HG03060 (cell line): ENCODE data around the gene PSENEN.
"Not testable (repeated sequence)": the region's sequence is repeated elsewhere in the genome, so short reads cannot be mapped to it uniquely, and the experiment has no call there.

Experiments
- ATAC-seq: cut with Tn5 transposase; IDR thresholded peaks from one replicate; pipeline ENCODE4 v1.9.1; 2021; ENCODE audit warnings: low read depth, moderate number of reproducible peaks; ENCODE audit not compliant: unreplicated experiment

PSENEN gene

DNA sequence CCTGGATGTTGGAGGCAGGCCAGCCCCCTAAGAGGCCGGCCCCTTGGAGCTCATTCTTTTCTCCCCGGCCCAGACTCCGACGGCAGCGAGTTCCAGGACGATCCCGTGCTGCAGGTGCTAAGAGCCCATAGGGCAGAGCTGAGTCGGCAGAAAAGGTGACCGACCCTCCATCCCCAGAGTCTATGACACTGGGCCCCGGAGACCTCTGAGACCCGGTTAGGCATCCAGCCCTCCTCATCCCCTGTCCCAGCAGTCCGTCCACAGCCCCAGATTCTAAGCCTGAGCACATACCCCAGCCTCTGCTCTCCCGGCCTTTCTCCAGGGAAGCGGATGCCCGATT, 22.6 kb downstream of the PSENEN start:
- no peak for ATAC-seq

DNA sequence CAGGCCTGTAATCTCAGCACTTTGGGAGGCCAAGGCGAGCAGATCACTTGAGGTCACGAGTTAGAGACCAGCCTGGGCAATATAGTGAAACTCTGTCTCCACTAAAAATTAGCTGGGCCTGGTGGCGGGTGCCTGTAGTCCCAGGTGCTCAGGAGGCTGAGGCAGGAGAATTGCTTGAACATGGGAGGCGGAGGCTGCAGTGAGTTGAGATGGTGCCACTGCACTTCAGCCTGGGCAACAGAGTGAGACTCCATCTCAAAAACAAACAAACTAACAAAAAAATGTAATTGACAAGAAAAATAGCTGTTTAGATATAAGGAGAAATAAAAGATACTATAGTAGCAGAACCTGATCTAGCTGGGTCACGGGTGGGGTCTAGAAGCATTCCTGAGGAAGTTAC, 26.9 kb downstream of the PSENEN start:
- not testable (repeated sequence) for ATAC-seq

DNA sequence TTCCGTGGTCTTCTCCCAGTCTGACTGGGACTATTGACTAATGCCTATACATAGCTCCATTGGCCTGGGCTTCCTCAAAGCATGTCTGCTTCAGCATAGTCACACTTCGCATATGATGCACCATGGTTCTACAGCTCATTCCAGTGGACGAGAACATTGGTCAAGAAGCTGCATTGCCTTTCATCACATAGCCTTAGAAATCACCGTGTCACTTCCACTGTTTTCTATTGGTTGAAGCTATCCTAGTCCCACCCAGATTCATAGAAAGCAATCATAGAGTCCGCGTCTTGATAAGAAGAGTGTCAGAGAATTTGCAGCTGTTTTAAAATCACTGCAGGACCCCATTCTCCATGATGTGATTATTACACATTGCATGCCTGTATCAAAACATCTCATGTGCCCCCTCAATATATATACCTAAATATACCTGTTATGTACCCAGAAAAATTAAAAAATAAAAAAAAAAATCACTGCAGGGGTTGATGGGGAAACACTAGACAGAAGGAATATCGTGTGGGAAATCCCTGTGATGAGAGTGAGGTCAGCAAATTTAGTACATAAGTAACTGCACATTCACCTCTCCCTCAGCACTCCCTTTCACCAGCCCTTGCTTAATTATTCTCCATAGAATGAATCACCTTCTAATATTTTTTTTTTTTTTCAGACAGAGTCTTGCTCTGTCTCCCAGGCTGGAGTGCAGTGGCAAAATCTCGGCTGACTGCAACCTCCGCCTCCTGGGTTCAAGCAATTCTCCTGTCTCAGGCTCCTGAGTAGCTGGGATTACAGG, 27.8 kb downstream of the PSENEN start:
- no peak for ATAC-seq

DNA sequence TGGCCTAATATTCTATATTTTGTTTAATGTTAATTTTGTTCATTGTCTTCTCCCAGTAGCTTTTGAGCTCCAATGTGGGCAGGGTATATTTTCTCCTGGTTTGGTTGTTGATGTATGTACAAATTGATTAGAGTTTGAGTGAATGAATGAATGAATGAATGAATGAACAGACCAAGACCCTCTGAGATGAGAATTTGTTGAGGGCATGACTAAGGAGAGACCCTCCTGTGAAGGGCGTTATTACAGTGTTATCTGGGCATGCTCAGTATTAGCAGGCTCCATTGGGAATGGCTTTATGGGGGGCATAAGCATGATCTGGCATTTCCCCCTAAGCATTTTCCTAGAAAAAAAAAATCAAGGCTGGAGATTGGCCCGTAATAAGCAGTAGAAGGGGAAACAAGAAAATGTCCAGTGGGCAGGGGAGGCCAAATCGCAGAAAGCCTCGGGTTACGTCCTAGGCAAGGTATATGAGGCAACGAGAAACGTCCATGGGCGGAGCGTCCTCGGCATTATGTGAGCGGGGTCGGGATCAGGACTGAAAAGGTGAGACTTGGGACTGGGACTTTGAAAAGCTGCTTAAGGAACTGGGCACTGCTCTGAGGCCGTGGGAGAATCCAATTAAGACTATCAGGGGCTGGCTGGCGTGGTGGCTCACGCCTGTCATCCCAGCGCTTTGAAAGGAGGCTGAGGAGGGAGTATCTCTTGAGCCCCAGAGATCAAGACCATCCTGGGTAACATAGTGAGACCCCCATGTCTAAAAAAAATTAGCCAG, 29.0 kb downstream of the PSENEN start:
- ATAC-seq = no peak

DNA sequence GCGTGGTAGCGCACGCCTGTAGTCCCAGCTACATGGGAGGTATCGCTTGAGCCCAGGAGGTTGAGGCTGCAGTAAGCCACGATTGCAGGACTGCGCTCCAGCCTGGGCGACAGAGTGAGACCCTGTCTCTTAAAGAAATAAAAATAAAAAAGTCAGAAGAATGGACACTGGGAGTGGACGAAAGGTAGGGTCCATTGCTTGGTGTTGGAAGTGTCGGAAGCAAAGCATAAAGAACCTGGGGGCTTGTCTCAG, 29.5 kb downstream of the PSENEN start:
- no peak for ATAC-seq

DNA sequence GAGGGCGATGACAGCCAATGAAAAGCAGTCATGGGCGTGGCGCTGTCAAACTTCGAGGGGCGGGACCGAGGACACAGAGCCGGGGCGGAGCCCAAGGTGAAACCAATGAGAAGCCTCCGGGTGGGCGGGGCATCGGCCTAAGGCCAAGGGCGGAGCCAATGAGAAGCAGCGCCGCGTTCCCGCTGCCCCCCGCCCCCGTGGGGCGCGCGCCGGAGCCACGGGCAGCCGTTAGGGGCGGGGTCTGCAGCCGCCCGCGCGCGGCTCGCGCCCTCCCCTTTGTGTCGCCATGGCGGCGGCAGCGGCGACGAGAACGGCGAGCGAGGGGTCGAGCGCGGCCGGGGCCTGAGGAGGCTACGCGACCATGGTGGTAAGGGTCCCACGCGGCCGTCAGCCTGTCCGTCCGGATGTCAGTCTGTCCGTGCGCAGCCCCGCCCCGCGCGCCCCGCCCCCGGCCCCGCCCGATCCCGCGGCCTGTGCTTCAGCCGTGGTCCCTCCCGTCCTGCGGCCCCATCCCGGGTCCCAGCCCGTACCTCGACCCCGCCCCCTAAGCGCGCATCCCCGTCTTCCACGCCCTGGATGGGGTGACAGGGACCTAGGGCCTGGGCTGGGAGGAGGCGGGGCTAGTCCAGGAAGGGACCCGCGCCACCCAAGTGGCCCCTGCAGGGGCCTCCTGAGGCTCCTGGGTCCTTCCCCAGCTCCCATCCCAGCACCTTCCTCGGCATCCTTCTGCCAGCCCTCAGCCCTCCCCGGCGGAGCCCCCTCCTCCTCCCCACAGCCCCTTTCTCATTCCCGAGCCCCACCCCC, 30.0 kb downstream of the PSENEN start, which contains the start of gene ARHGAP33:
ARHGAP33 (plus strand) TSS at position 267 of the 804 bp plus-strand sequence; CDS start at position 362, 95 bp downstream.
- ATAC-seq = peak; percentile 88

DNA sequence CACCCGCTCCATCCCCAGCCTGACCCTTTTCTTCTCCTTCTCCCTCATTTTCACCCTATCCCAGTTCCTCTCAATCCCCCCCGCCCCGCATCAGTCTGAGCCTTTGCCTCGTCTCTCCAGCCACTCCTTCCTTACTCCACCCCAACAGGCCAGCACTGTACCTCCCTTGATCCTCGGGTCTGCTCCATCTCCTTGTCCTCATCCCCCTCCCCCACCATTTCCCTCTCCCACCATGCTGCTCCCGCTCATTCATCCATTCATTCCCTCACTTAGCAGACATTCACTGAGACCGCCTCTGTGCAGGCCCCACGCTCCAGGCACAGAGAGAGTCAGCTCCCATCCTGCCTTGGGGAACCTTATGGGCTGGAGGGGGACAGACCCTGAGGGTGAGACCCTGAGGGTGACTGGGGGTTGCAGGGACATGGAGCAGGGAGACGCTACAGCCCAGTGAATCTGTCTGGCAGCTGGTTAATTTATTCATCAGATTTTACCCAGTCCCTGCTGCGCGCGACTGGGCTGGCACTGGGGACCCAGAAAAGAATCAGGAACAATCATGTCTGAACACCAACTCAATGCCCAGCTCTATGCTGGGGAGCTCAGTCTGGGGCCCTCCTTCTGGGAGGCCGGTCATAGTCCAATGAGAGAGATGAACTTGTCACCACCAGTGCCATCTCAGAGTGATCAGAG, 30.8 kb downstream of the PSENEN start:
- no peak for ATAC-seq

DNA sequence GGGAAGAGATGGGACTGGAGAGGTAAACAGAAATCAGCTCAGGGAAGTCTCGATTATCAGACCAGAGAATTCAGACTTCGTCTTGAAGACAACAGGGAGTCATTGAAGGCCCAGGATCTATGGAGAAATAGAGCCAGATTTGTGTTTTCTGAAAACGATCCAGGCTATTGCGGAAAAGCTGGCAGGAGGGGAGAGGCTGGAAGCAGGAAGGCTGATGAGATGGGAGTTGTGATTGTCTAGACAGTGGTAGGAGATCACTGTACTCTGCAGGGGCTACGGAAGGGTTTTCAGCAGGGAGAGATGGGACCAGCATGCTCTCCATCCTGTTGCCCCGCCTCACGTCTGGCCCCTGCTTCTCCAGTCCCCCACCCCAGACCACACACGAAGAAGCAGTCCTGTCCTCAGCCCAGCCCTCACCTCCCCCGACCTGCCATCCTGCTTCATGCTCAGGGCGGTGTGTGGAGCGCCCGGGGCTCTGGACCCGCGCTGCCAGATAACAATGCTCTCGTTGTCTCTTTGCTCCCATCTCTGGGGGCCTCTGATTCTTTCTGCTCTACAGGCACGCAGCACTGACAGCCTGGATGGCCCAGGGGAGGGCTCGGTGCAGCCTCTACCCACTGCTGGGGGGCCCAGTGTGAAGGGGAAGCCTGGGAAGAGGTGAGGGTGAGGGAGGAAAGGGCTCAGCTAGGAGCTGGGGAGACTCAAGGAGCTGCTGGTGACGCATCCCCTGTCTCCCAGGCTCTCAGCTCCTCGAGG, 31.8 kb downstream of the PSENEN start:
- ATAC-seq = no peak

DNA sequence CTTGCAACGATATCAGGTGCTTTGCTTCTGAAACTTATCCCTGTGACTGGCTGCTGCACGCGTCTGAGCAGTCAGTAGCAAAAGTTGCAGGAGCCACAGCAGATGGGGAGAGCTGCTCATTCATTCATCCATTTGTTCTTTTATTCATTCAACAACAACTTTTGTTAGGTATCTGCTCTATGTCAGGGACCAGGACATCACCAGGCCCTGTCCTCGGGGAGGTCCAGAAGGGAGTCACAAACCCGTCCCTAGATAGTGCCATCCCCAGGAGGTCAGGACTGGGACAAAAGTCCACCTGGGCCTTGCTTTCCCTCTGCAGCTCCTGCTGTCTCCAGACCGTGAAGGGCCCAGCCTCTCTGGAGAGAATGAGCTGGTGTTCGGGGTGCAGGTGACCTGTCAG, 32.5 kb downstream of the PSENEN start:
- no peak for ATAC-seq

DNA sequence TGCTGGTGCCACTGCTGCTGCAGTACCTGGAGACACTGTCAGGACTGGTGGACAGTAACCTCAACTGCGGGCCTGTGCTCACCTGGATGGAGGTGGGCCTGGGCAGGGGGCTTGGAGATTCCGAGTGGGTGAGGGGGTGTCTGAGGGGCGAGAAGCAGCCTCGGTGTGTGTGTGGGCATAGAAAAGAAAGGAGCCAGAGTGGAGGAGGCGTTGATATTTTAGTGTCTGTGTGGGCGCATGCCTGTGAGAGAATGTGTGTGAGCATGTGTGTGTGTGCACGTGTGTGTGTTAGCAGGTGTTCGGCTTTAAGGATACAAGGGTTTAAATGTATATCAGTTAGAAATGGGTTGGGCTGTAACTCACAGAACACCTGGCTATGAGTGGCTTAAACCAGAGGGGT, 33.6 kb downstream of the PSENEN start:
- no peak for ATAC-seq

DNA sequence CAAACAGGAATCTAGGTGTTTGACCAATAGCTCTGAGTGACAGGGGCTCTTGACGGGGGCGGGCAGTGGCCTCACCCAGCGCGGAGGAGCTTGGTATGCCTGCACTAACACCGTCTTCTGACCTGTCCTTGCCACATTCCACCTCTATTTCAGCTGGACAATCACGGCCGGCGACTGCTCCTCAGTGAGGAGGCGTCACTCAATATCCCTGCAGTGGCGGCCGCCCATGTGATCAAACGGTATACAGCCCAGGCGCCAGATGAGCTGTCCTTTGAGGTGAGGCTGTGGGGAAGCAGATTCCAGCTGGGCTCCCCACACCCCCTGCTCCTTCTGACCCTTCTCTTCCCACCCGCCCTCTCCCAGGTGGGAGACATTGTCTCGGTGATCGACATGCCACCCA, 34.6 kb downstream of the PSENEN start:
- ATAC-seq = no peak

DNA sequence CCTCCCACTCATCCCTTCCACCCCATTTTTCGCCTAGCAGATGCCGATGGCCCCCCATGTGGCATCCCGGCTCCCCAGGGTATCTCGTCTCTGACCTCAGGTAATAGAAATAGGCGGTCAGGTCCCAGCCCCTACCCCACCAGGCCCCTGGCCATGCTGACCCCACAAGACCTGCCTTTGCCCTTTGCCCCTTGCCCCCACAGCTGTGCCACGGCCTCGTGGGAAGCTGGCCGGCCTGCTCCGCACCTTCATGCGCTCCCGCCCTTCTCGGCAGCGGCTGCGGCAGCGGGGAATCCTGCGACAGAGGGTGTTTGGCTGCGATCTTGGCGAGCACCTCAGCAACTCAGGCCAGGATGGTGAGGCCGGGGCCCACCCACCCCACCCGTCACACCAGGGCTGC, 35.3 kb downstream of the PSENEN start:
- ATAC-seq = no peak

DNA sequence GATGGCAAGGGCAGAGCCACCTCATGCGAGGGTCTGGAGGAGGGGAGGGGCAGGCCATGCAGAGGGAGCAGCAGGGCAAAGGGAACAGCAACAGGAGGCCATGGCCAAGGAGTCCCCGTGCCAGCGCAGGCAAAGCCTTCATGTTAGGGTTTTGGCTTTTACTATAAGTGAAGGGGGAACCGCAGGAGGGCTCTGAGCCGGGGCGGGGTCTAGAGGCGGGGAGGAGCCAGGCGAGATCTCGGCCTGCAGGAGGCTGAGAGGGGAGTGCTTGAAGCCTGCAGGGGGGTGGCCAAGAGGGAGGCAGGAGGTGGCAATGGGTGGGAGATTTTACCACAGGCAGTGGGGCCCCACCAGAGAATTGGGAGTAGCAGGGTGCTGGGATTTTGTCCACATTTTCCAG, 36.2 kb downstream of the PSENEN start:
- ATAC-seq = no peak

DNA sequence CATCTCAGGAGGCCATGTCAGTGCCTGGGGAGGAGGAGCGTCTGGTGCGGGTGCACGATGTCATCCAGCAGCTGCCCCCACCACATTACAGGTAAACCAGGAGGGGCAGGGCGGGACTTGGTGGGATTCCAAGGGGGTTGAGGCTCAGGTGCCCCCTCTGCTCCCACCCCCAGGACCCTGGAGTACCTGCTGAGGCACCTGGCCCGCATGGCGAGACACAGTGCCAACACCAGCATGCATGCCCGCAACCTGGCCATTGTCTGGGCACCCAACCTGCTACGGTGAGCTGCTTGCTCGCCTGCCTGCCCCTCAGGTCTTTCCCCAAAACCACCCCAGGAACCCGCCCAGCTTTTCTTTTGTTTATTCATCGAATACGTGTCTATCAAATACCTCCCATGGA, 37.1 kb downstream of the PSENEN start:
- ATAC-seq = no peak

DNA sequence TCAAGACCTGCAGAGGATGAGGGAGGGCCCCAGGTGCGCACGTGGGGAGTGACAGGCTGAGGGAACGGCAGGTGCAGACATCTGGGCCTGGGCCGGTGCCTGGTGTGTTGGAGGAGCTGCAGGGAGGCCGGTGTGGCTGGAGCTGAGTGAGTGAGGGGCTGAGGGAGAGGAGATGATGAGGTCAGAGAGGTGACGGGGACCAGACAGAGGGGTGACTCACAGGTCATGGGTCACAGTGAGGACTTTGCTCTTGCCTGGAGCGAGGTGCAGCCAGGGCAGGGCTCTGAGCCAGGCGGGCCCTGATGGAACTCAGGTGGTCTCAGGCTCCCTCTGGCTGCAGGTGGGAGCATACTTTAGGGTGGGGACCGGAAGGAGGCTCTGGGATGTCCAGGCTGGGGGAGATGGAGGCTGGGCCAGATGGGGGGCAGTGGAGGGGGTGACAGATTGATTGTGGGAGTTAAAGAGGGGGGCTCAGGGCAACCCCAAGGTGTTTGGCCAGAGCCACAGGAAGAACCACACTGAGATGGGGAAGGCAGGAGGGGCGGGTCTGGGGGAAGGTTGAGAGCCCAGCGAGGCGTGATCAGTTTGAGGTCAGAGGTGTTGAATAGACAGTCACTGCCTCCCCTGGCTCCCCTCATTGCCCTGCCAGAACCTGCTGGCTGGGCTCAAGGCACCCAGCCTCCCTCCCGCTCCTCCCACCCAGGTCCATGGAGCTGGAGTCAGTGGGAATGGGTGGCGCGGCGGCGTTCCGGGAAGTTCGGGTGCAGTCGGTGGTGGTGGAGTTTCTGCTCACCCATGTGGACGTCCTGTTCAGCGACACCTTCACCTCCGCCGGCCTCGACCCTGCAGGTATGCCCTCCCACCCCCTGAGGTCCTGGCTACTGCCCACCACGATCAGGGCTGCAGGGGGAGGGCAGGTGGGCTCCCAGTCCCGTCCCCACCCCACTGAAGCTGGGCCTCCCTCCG, 38.3 kb downstream of the PSENEN start:
- no peak for ATAC-seq

DNA sequence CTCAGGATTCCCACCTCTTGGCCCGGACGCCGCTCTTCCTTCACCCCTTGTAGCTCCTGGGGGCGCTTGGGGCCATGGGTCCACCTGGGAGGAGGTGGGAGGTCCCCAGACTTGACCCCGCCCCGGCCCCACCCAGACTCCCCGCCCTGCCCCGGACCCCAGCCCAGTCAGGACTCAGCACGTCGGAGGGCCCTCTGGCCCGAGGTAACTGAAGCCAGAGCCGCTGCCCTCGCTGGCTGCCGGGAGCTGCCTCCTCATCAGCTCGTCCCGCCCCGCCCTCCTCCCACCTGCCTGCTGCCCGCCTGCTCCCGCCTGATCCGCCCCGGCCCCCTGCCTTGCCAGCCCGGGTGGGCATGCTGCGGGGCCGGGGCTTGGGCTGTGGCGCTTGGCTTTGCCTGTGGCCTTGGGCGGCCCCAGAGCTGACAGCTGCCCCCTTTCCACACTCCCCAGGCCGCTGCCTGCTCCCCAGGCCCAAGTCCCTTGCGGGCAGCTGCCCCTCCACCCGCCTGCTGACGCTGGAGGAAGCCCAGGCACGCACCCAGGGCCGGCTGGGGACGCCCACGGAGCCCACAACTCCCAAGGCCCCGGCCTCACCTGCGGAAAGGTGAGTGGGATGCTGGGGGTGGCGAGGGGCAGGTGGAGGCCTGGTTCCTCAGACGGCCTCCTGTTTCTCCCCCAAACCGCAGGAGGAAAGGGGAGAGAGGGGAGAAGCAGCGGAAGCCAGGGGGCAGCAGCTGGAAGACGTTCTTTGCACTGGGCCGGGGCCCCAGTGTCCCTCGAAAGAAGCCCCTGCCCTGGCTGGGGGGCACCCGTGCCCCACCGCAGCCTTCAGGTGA, 39.3 kb downstream of the PSENEN start:
- ATAC-seq = no peak

DNA sequence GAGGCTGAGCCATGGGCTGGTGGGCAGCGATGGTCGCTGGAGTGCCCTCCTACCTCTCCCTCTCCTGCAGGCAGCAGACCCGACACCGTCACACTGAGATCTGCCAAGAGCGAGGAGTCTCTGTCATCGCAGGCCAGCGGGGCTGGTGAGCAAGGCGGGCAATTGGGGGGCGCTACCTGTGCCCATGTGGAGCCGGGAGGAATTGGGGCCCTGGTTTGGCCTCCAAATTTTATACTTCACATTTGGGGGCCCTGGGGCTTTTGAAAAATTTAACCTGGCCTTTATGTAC, 39.8 kb downstream of the PSENEN start:
- ATAC-seq = no peak
